SJCRH30 (cell line): ENCODE results near the gene IMP4. TPM values are rescaled to one million over a fixed set of nuclear protein-coding genes. Genes with fewer than 3 reads are reported as not detected.

Experiments used
- DNase-seq, 2 experiments: peaks; one replicate each; pipeline ENCODE4 v3.0.0-alpha.2; 2015 to 2020
- H3K27ac ChIP-seq: fragments of 250-450 bp; sonication (Bioruptor Pico); 2 replicates; pipeline ENCODE4 v1.5.1; 2020; ENCODE audit warnings: mild to moderate bottlenecking, moderate library complexity
- H3K27me3 ChIP-seq: fragments of 250-450 bp; sonication (Bioruptor Pico); 2 replicates; pipeline ENCODE4 v1.5.1; 2020; ENCODE audit warnings: mild to moderate bottlenecking, moderate library complexity
- H3K36me3 ChIP-seq: fragments of 250-450 bp; sonication (Bioruptor Pico); 2 replicates; pipeline ENCODE4 v1.5.1; 2020; ENCODE audit warnings: mild to moderate bottlenecking, moderate library complexity
- H3K4me1 ChIP-seq: fragments of 250-450 bp; sonication (Bioruptor Pico); 2 replicates; pipeline ENCODE4 v1.5.1; 2020; ENCODE audit warnings: mild to moderate bottlenecking, moderate library complexity
- H3K4me3 ChIP-seq: fragments of 250-450 bp; sonication (Bioruptor Pico); 2 replicates; pipeline ENCODE4 v1.5.1; 2020; ENCODE audit warnings: mild to moderate bottlenecking, moderate library complexity
- H3K9me3 ChIP-seq: fragments of 250-450 bp; sonication (Bioruptor Pico); replicated peaks from 2 replicates; pipeline ENCODE4 v1.5.1; 2020; ENCODE audit warnings: mild to moderate bottlenecking, moderate library complexity
- total RNA-seq: library from RNA; depleted of rRNA; stranded (reverse); fragments of >200 nt; shearing (Covaris generic); gene quantifications from 2 replicates; pipeline ENCODE4 v1.2.3, GENCODE V29; 2014; rRNA removed

IMP4 gene
- total RNA-seq, 1 experiment from 2014 or later = 77.6 TPM

GRCh38 chr2:130387804-130388203 is 45.1 kb downstream of the IMP4 start:
- H3K27me3 ChIP-seq = no peaks in the 10 kb centered on the region
- H3K4me3 ChIP-seq = no peak overlapping the region
- no peaks in the 10 kb centered on the region for H3K4me1 ChIP-seq
- DNase-seq = no peak
- H3K36me3 ChIP-seq = no peaks in the 10 kb centered on the region
- H3K9me3 ChIP-seq = no peaks in the 10 kb centered on the region
- no peak overlapping the region for H3K27ac ChIP-seq

GRCh38 chr2:130388221-130388907 is 45.7 kb downstream of the IMP4 start:
- H3K4me3 ChIP-seq = no peak overlapping the region
- no peaks in the 10 kb centered on the region for H3K9me3 ChIP-seq
- no peak for DNase-seq
- no peaks in the 10 kb centered on the region for H3K36me3 ChIP-seq
- H3K4me1 ChIP-seq = no peaks in the 10 kb centered on the region
- H3K27me3 ChIP-seq = no peaks in the 10 kb centered on the region
- no peak overlapping the region for H3K27ac ChIP-seq

- Histone ChIP-seq H3K9me3 (no peaks in the 10 kb centered on the region), H3K27ac (no peak overlapping the region), H3K36me3 (no peaks in the 10 kb centered on the region), H3K27me3 (no peaks in the 10 kb centered on the region), H3K4me1 (no peaks in the 10 kb centered on the region), H3K4me3 (no peak overlapping the region)
- DNase-seq = no peak
These were observed 46.7 kb downstream of the IMP4 start for GRCh38 chr2:130389358-130389757.

GRCh38 chr2:130389783-130390182 is 47.1 kb downstream of the IMP4 start:
- no peak overlapping the region for H3K27ac ChIP-seq
- no peaks in the 10 kb centered on the region for H3K4me1 ChIP-seq
- DNase-seq = no peak
- H3K4me3 ChIP-seq = no peak overlapping the region
- H3K36me3 ChIP-seq = no peaks in the 10 kb centered on the region
- H3K27me3 ChIP-seq = no peaks in the 10 kb centered on the region
- H3K9me3 ChIP-seq = no peaks in the 10 kb centered on the region

GRCh38 chr2:130390460-130391057 is 47.9 kb downstream of the IMP4 start:
- no peaks in the 10 kb centered on the region for H3K36me3 ChIP-seq
- H3K27me3 ChIP-seq = no peaks in the 10 kb centered on the region
- no peaks in the 10 kb centered on the region for H3K4me1 ChIP-seq
- H3K9me3 ChIP-seq = no peaks in the 10 kb centered on the region
- no peak overlapping the region for H3K27ac ChIP-seq
- peak overlapping the region; percentile 71 for H3K4me3 ChIP-seq
- peak in 1 of 2 experiments; percentile 20 for DNase-seq

GRCh38 chr2:130391058-130391871 is 48.6 kb downstream of the IMP4 start:
- DNase-seq = peak; percentile 74 to 75
- Histone ChIP-seq H3K27me3 (no peaks in the 10 kb centered on the region), H3K4me3 (peak overlapping the region; percentile 71), H3K27ac (peak overlapping the region; percentile 30; the same call in 1 of the 2 replicates), H3K36me3 (no peaks in the 10 kb centered on the region), H3K9me3 (no peaks in the 10 kb centered on the region), H3K4me1 (no peaks in the 10 kb centered on the region)

GRCh38 chr2:130391872-130392670 is 49.4 kb downstream of the IMP4 start:
- Histone ChIP-seq H3K27me3 (no peaks in the 10 kb centered on the region), H3K27ac (peak overlapping the region; percentile 30; the same call in 1 of the 2 replicates), H3K4me1 (no peaks in the 10 kb centered on the region), H3K9me3 (no peaks in the 10 kb centered on the region), H3K36me3 (no peaks in the 10 kb centered on the region), H3K4me3 (peak overlapping the region; percentile 71)
- peak; percentile 35 to 58 for DNase-seq

GRCh38 chr2:130393318-130393910 is 50.7 kb downstream of the IMP4 start:
- H3K9me3 ChIP-seq = no peaks in the 10 kb centered on the region
- H3K4me3 ChIP-seq = no peak overlapping the region
- H3K27me3 ChIP-seq = no peaks in the 10 kb centered on the region
- DNase-seq = no peak
- no peaks in the 10 kb centered on the region for H3K4me1 ChIP-seq
- no peak overlapping the region for H3K27ac ChIP-seq
- no peaks in the 10 kb centered on the region for H3K36me3 ChIP-seq

Other genes with a start within 250 kb of the IMP4 start
- 8.6 and 11.5 TPM in 2 replicates for gene POTEF, start 213.7 kb upstream of the IMP4 start, total RNA-seq
- gene CCDC74B, start 197.8 kb upstream of the IMP4 start, total RNA-seq = 2.2 and 2.7 TPM in 2 replicates
- gene SMPD4, start 161.3 kb upstream of the IMP4 start, total RNA-seq = 62.0 and 67.5 TPM in 2 replicates
- 63.2 and 99.3 TPM in 2 replicates for gene MZT2B, start 160.6 kb upstream of the IMP4 start, total RNA-seq
- not detected in 2 replicates for gene TUBA3E, start 144.5 kb upstream of the IMP4 start, total RNA-seq
- 15.4 and 18.6 TPM in 2 replicates for gene PTPN18, start 13.2 kb downstream of the IMP4 start, total RNA-seq
- gene POTEI, start 166.4 kb downstream of the IMP4 start, total RNA-seq = 0.25 and 0.47 TPM in 2 replicates
- gene CFC1B, start 178.3 kb downstream of the IMP4 start, total RNA-seq = not detected in 2 replicates